Stimulated activated CD8-positive, alpha-beta memory T cell treated with anti-CD3 and anti-CD28 coated beads, Interleukin-7, amount 100 ng/mL, for 48 hours (primary cell): ENCODE data around the gene DDX17.
A peak's percentile ranks its signal among the peaks of the same experiment; 100 is the strongest.

Experiments used
- DNase-seq, 2 donors: peaks; one replicate each; pipeline ENCODE4 v3.0.0-alpha.2; 2020; ENCODE audit warnings: low read depth in 1 of 2; ENCODE audit errors: extremely low read depth in 1 of 2

DDX17 gene

DNA sequence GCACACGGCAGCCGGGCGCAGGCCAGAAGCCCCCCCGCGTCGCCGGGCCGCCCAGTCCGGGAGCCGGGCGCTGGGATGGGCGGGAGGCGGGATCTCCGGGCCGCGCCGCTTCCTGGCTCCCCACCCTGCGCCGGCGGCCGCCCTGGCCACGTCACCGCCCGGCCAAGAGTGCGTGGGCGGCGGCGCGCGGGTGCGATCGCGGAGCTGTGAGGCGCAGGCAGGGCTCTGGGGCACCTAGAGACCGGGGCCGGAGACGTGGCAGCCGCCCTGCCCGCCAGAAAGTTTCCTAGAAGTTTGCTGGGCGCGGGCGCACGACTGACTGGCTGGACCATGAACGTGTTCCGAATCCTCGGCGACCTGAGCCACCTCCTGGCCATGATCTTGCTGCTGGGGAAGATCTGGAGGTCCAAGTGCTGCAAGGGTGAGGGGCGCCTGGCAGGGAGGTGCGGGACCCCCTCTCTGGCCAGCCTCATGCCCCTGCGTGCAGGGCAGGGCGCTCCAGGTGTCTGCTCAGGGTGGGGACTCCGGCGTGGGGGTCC is 38.1 kb downstream of the DDX17 start, which contains the start of gene KDELR3:
TSS of gene KDELR3 (plus strand) at position 193 of the 539 bp plus-strand sequence. CDS start at position 331, 138 bp downstream.
- peak; percentile 28 to 45 for DNase-seq

DNA sequence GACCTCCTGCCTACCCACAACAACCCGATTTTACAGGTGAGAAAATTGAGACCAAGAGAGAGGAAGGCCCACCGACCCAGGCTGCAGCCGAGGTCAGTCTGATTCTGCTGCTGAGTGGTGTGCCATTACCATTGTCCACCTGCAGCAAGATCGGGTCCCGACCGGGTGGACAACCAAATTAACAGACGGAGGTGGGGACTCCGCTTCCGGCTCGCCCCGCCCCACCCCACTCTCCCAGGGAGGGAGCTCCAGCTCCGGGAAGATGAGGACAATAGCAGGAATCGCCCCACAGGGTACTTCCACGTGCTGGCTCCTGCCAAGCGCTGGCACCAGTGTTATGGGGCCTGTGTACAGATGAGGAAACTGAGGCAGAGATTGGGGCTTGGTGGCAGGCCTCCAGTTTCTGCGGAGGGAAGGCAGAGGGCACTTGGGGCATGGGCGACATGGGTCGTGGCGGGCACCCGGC is 38.6 kb downstream of the DDX17 start:
- DNase-seq: no peak

DNA sequence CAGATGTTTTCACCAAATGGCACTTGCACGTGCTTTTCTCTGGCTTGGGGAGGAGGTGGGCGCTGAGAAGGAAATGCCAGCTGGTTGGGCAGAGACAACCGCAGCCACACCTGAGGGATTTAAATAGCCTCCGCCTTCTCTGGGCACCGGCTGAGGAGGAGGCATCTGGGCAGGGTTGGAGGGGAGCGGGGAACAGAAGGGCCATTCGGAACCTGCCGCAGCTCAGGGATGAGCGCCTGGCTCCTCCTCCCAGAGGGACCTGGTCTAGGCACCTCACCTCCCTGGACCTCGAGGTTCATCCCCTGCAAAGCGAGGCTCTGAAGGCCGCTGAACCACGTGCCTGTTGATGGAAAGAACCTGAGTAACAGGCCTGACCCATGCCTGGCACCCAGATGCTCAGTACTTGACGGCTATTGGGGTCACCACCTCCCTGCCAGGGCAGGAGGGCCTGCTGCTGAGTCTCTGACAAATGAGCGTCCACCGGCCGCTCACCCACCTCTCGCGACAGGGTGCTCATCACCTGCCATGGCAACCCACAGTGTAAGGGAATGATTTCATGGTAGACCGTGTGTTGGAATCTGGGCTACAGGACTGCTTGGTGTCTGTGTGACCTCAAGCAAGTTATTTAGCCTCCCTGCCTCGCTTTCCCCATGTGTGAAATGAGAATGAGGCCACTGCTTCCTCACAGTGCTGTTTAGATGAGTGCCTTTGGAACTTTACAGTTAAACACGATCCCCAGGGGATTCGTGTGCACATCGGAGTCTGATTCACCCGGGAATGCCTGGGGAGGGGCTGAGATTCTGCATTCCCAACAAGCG is 40.2 kb downstream of the DDX17 start:
- no peak for DNase-seq

DNA sequence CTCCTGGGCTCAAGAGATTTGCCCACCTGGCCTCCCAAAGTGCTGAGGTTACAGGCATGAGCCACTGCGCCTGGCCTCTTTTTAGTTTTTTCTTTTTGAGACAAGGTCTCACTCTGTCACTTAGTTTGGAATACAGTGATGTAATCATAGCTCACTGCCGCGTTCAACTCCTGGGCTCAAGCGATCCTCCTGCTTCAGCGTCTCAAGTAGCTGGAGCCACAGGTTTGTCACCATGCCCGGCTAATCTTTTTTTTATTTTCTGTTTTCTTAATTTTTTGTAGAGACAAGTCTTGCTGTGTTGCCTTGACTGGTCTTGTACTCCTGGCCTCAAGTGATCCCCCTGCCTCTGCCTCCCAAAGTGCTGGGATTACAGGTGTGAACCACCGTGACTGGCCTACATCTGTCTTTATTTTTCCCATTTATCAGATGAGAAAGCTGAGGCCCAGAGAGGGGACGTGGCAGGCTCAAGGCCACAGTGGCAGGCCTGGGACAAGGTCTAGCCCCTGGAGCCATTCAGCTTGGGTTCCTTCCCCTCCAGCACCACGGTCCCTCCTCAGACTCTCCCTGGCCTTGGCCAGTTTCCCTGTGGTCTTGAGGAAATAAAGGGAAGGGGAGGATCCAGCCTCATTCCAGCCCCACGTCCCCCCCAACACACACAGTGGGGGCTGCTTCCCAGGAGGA is 41.0 kb downstream of the DDX17 start:
- DNase-seq: no peak

DNA sequence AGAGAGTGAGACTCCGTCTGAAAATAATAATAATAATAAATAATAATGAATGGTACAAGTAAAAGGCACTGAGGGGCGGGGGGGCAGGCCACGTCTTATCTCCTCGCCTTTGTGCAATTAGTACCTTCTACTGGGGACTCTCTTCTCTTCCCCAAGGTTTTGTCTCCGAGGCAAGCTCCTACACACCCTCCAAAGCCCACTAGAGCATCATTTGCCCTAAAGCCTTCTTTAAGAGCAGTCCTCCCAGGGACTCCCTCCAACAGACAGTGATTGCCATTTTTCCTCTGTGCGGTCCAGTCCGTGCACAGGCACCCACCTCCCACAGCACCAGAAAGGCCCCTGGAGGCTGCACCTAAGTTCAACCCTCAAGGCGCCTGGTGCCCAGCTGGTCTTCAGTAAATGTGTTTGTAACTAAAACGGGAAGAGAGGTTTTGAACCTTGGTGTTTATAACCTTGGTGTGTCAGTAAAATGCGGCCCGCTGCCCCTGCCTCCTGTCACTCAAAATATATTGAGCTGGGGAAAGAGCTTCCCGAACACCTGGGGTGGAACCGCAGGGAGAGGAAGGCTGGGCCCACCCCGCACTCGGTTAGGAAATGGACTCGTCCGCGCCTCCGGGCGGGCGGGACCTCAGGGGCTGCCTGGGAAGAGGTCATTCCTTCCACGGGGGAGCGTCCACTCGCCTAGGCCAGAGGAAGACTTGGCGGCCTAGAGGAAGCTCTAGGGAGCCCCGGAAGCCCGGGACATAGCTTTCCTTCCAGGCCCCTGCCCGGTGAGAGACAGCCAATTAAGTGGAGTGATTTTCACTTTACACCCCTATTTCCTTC is 42.9 kb downstream of the DDX17 start:
- no peak for DNase-seq

DNA sequence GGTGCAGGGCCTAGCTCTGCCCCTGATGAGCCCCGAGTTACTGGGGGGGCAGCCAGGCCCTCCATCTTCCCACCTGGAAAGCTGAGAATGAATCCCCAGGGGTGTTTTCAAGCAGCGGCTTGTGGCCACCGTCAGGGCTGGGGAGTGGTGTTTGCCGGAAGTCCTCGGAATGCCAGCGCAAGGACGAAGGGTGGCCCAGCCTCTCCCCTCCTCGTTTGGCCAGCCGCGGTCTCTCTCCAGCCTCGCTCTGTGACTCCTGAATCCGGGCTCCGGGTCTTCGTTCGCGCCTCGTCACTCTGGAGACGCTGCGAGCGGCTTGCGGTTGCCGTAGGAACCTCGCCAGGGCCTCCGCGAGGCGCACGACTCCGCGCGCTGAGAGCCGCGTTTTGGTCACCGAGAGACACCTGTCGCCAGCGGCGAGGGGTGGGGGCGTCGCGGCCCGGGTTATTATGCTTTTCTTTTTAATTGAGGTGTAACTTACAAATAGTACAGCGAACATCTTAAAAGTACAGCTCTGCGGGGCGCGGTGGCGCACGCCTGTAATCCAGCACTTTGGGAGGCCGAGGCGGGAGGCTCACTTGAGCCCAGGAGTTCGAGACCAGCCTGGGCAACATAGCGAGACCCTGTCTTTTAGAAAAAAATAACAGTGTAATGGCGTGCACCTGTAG is 44.6 kb downstream of the DDX17 start:
- peak; percentile 43 to 53 for DNase-seq

DNA sequence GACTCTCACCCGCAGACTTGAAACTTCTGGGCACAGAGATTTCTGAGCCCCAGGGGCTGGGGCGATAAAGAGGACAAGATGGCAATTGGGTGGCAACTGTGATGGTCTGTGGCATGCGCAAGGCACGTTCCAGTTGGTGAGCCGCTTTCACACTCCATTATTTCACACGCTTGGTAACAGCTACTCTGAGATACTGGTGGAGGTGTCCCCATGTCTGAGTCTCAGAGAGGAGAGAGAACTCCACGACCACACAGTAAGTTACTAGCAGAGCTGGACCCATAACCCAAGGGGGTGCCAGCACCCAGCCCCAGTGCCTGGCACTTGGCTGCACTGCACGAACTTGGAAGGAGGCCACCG is 45.1 kb downstream of the DDX17 start:
- no peak for DNase-seq

DNA sequence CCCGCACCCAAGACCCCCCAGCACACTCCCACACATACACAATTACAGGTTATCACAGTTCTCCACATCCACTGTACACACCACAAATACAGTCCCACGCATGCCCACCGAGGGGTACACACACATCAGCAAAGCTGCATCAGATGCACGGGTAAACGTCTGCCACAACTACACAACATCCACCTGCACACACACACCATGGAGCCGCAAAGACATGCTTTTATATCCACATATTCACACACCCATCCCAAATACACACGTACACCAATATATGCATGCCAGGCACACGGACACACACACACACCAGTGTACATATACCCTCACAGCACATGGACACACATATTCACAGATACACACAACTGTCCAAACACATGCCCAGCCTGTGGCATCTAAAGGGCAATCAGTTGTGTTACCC is 45.7 kb downstream of the DDX17 start:
- DNase-seq: no peak

DNA sequence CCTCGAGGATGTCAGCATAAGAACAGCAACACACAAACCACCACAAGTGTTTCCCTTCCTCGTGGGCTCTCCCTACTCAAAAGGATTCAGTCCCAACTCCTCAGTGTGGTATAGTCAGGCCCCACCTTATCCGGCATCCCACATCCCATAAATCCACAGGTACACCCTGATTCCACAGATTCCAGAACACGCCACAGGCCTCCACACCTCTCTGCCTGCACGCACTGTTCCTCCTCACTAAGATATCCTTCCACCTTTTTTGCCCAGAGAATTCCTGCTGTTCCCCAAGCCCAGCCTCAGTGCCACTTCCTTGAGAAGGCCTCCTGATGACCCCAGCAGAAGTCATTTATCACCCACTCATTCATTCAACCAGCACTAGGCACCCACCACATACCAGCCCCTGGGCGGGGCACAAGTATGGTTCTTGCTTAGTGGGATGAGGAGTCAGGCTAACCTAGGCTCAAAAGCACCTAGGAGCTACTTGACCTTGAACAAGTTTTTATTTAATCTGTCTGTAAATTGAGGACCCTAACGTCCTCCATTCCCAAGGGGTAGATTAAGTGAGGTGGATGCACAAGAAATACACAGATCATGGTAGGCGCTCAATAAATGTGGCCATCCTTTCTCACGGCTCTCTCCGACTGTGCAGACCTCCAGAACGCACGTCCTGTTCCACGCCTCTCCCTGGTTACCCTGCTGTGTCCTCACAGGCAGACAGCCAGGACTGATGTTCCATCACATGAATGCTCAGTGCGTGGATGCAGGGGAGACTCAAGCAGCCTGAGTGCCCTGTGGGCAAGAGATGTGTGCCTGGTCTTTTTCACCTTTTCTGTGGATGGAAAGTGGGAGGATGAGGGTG is 49.0 kb downstream of the DDX17 start:
- no peak for DNase-seq

DNA sequence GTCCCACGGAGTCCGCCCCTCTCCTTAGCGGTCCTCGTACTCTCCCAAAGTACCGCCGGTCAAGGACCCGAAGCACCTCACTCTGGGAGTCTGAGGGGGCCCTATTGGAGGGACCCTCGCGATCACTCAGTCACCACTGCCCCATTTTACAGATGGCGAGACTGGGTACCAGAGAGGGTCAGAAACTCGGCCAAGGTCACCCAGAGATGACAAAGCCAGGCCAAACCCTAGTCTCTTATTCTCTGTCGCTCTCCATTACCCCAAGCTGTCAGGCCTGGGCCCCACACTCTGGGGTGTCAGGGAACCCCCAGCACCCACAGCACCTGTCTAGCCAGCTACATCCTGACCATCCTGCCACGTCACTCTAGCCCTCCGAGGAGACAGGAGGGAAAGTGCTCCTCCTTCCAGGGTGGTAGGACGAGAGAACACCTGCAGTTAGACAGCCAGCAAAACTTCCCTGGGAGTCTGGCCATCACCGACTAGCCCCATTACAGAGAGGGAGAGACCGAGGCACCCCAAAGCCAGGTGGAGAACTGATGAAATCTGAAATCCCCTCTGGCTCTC is 49.8 kb downstream of the DDX17 start:
- no peak for DNase-seq

DNA sequence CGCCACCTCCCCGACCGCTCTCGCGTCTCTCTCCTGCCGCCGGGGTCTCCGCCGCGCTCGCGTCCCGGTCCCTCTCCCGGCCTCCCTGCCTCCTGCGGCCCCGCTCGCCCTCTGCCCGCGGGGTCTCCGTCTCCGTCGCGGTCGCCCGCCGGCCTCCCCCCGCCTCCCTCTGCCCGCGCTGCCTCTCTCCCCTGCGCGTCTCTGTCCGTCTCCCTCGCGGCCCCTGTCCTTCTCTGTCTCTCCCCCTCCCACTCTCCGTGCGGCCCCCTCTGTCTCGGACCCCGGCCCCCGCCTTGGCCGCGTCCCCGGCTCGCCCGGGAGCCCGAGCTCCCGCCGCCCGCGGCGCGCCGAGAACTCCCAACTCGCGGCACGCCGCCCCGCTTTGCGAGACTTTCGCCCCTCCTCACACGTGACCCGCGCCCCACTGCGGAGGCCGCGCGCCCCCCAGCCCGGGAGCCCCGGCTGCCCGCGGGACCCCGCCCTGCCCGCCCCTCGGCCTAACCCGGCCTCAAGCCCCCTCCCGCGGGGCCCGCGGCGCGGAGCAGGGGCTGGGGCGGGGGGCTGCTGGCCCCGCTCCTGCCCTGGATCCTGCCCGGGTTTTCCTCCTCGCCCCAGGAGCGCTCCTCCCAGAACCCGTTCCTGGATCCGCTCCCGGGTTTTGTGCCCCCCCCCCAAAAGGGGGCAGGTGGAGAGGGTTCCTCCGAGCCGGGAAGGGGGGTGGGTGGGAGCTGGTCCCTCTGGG is 50.4 kb downstream of the DDX17 start:
- DNase-seq: no peak

DNA sequence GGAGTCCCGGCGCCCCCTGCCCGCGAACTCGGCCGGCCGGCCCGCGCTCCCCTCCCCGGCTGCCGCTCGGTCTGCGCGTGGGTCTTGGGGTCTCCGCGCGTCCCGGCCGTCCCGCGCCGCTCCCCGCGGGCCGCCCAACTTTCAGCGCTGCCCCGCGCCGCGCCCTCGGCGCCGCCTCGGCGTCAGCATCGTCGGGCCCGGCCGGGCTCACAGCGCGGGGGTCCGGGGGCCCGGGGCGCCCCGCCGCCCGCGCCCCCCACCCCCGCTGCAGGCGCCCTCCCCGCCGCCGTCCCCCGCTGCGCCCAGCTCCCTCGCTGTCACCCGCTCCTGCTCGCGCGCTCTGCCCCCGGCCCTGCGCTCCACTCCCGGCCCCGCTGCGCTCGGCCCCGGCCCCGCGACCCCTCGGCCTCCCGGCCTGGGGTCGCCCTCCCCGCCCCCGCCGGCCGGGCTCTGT is 51.0 kb downstream of the DDX17 start, which contains the start of gene KCNJ4:
TSS of gene KCNJ4 (minus strand) at position 124 of the 454 bp plus-strand sequence. CDS start 27,067 bp downstream, outside the sequence.
- no peak for DNase-seq

DNA sequence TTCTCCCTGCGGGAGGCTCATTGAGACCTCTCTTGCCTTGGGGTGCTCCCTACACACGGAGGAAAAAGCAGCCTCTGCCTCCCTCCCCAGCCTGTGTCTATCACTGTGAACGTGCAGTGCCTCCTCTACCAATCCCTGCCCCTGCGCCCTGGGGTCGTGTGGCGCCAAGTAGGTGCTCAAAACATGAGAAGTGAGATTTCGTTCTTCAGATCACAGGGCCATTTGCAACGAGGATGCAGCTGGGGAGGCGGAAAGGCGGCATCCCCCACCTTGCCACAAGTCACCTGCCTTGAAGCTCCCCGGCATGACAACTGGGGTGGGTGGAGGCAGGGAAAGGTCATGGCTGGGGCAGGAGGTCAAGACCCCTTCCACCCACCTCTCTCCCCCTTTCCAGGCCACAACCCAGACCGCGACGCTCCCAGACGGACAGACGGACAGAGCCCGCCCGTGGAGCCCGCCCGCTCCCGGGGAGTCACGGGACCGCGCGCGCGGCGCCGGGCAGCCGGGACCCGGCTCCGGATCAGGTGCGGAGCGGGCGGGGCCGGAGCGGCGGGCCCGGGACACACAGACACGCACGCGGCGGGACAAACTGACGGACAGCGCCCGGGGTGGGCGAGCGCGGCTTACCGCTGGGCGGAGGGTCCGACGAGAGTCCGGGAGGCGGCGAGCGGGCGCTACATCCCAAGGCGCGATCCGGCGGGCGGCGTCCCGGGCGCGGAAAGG is 51.6 kb downstream of the DDX17 start:
- DNase-seq: no peak

DNA sequence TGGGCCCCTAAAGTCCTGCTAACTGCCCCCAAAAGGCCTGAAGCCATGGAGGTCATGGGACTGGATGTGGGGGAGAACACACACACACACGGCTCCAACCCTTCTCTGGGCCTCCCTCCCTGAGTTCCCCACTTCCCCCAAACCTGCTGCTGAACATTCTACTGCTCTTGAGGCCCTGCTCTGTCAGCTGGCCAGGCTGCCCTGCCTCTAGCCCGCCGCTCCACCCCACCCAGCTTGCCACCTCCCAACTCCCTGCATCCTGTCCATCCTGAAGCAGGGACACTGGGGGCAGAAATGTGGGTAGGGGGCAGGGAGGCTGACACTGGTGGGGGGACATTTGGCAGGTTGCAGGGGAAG is 52.1 kb downstream of the DDX17 start:
- no peak for DNase-seq

DNA sequence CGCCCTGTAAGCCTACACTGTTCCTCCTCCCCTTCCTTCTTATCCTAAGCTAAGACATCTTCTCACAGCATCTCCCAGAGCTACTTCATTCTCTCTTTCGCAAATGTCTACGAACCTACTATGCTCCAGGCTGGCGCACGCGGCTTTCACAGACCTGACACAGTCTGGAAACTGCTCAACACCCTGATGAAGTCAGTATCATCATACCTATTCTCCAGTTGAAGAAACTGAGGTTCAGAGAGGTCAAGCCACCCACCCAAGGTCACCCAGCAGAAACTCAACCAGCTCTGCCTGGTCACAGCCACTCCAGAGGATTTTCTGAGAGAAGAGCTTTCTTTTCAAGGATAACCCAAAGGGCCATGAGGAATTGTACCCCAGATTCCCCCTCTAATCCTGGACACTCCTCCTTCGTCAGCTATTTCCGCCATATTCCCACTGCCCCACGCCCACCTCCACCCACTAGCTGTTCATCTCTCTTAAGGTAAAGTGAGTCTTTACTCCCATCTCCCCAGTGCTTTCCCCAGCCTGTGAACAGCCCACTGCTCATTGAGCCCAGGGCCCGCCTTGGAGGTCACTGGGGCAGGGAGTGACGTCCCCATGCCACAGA is 52.9 kb downstream of the DDX17 start:
- no peak for DNase-seq

DNA sequence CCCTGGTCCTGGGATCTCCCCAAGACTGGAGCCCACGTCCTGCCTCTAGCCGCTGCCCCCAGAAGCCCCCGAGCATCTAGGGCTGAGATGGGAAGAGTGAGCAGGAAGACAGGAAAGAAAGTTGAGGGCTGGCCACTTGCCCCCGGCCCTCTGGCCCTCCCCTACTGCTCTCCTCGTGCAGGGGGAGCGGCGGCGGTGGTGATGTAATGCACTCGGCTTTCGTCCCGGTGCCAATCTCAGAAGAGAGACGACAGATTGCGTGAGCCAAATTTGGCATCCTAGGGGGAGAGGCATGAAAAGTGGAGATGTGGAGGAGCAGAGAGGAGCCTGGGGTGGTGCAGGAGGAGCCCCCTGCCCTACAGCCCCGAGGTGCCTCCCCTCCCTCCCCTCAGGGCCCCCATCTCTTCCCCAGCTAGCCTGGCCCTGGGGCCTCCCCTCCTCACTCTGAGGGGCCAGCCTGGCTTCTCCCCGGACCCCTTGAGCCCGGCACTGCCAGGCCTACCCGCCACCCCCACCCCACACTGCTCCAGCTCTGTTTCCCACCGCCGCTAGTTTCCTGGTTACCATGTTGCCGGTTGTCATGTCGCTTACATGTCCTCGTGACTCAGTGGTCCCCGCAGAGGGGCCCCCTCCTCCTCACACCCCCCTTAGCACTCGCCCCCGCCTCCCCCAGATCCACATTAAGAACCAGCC is 53.6 kb downstream of the DDX17 start:
- no peak for DNase-seq

DNA sequence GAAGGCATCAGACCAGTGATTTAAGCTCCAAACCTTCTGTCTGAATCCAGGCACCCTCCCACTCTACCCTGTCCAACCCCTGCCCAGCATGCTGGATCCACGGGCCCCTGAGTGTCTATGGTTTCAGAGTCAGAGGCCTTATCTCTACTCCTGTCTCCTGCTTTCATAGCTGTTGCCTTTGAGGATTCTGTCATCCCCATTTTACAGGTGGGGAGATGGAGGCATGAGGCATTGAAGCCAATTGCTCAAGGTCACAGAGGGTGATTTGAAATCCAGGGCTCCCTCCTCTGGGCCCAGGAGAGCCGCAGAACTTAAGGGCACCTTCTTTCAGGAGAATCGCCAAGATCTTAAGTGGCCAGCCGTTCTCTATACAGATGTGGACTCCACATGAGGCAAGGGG is 54.2 kb downstream of the DDX17 start:
- no peak for DNase-seq
